ENCODE results near the gene AASS. TPM values are rescaled to one million over a fixed set of nuclear protein-coding genes. Genes with fewer than 3 reads are reported as not detected.
A peak's percentile ranks its signal among the peaks of the same experiment; 100 is the strongest.

The AASS gene
- total and polyA plus RNA-seq, 2 of the 8 experiments (the other 6 are each of a cell fraction or from before 2014, with no cell fraction given), result 203 to 394 TPM

- no peak for TF ChIP-seq NANOG (IDR thresholded peaks at IDR 0.05; ENCODE audit: insufficient read depth, low read depth, low read length, poor library complexity, severe bottlenecking)
- TF ChIP-seq CREB1 (IDR thresholded peaks at IDR 0.05), result peak; percentile 39; the same call in 1 of the 2 replicates
- peak in 2 of 3 experiments; percentile 65 to 92; a peak in 3 of 4 replicates for TF ChIP-seq CTCF (IDR thresholded peaks at IDR 0.05; ENCODE audit: control extremely low read depth in 1 of 3, insufficient read depth in 1 of 3, low read depth in 1 of 3, low read length in 3 of 3)
- TF ChIP-seq BACH1 (IDR thresholded peaks at IDR 0.05; ENCODE audit: low read length), result no peak
These were observed 50.9 kb downstream of the AASS start (continued) for GRCh38 chr7:122092964-122093797.

Measured in H1 (cell line).